Common myeloid progenitor, CD34-positive (primary cell): ENCODE measurements around the gene SLC16A6.
"Not testable (repeated sequence)": the region's sequence is repeated elsewhere in the genome, so short reads cannot be mapped to it uniquely, and the experiment has no call there.

Experiments
- CTCF ChIA-PET: fragments of 350-600 bp; sonication (Branson Sonifier 250); formaldehyde crosslinking; loops from one replicate; lab custom pipeline; 2021; ENCODE audit warnings: antibody characterized with exemption; lab: Charles Lee
- POLR2A ChIA-PET: fragments of 350-600 bp; sonication (Branson Sonifier 250); formaldehyde crosslinking; loops from one replicate; lab custom pipeline; 2021; ENCODE audit warnings: antibody characterized with exemption; lab: Charles Lee
- DNase-seq, 3 donors: peaks; one replicate each; pipeline versions ENCODE4 v3.0.0 to v3.0.0-alpha.2; 2013
- H3K27ac ChIP-seq, 2 experiments: 1 replicate in 1 of 2; 2 replicates in 1 of 2; pipeline ENCODE4 v1.7.0; 2013; ENCODE audit warnings: inconsistent platforms in 2 of 2, low read length in 2 of 2, mild to moderate bottlenecking in 2 of 2, low read depth in 1 of 2, moderate library complexity in 1 of 2; ENCODE audit not compliant: severe bottlenecking in 2 of 2, insufficient read depth in 1 of 2, poor library complexity in 1 of 2
- H3K27me3 ChIP-seq, 5 experiments: replicated peaks in 2 of 5; 1 replicate in 3 of 5; 2 replicates in 2 of 5; pipeline versions ENCODE4 v1.6.1 to v1.7.0; 2013; ENCODE audit warnings: low read length in 4 of 5, mild to moderate bottlenecking in 2 of 5, moderate library complexity in 2 of 5, inconsistent platforms in 1 of 5; ENCODE audit not compliant: insufficient read depth in 5 of 5, control insufficient read depth in 4 of 5
- H3K36me3 ChIP-seq, 4 experiments: 1 replicate in 2 of 4; 2 replicates in 2 of 4; pipeline versions ENCODE4 v1.6.1 to v1.7.0; 2013; ENCODE audit warnings: low read length in 3 of 4, control low read depth in 1 of 4, mild to moderate bottlenecking in 1 of 4; ENCODE audit not compliant: control insufficient read depth in 4 of 4, insufficient read depth in 4 of 4
- H3K4me1 ChIP-seq, 4 experiments: 1 replicate in 3 of 4; 2 replicates in 1 of 4; pipeline versions ENCODE4 v1.6.1 to v1.7.1; 2013; ENCODE audit warnings: low read length in 3 of 4, mild to moderate bottlenecking in 3 of 4, control low read depth in 1 of 4, inconsistent platforms in 1 of 4, moderate library complexity in 1 of 4; ENCODE audit not compliant: control insufficient read depth in 4 of 4, insufficient read depth in 4 of 4; ENCODE audit errors: control extremely low read depth in 1 of 4
- H3K4me3 ChIP-seq, 7 experiments: 1 replicate in 4 of 7; 2 replicates in 3 of 7; pipeline versions ENCODE4 v1.5.1 to v1.7.0; 2013; ENCODE audit warnings: mild to moderate bottlenecking in 7 of 7, low read length in 6 of 7, moderate library complexity in 6 of 7, inconsistent platforms in 2 of 7, low read depth in 2 of 7, control low read depth in 1 of 7; ENCODE audit not compliant: insufficient read depth in 4 of 7, control insufficient read depth in 1 of 7; ENCODE audit errors: extremely low read depth in 1 of 7
- H3K9me3 ChIP-seq, 5 experiments: 1 replicate in 4 of 5; 2 replicates in 1 of 5; pipeline versions ENCODE4 v1.6.1 to v1.7.1; 2013; ENCODE audit warnings: low read length in 4 of 5, mild to moderate bottlenecking in 2 of 5, inconsistent platforms in 1 of 5, low read depth in 1 of 5, moderate library complexity in 1 of 5; ENCODE audit not compliant: control insufficient read depth in 4 of 5, insufficient read depth in 2 of 5; ENCODE audit errors: control extremely low read depth in 1 of 5
- WGBS: methylation state at CpG from one replicate; pipeline ENCODE4 v1.1.5; 2013; ENCODE audit not compliant: insufficient coverage; 5-methylcytosine and 5-hydroxymethylcytosine counted together

The SLC16A6 gene

GRCh38 chr17:68260051-68260762 lies 30.7 kb downstream of the SLC16A6 start:
- Histone ChIP-seq H3K4me1 (peaks cover 19 to 51% (median 38%) of the 10 kb centered on the region in 4 experiments), H3K27ac (no peak overlapping the region), H3K36me3 (no peaks in the 10 kb centered on the region), H3K27me3 (no peaks in the 10 kb centered on the region), H3K9me3 (no peaks in the 10 kb centered on the region), H3K4me3 (no peak overlapping the region)
- no peak for DNase-seq
- 90% methylated on average over 3 of the region's 9 CpGs for WGBS
- CTCF ChIA-PET = interaction anchor here (1.0 to 1.1 kb wide), 5 partner anchors 15 to 237 kb away, joined by 3 to 5 read pairs (median 3); no protein-coding TSS in a partner anchor
- POLR2A ChIA-PET = interaction anchor here (1.0 kb wide), 1 partner anchor 11 kb away, joined by 4 read pairs; no protein-coding TSS in a partner anchor

GRCh38 chr17:68259648-68259951 lies 31.3 kb downstream of the SLC16A6 start:
- CTCF ChIA-PET = interaction anchor here (1.0 to 1.6 kb wide), 2 partner anchors 11 to 177 kb away, joined by 5 to 6 read pairs; no protein-coding TSS in a partner anchor
- not testable (repeated sequence) for H3K4me3 ChIP-seq, H3K36me3 ChIP-seq, H3K9me3 ChIP-seq, H3K27me3 ChIP-seq, H3K27ac ChIP-seq
- H3K4me1 ChIP-seq = peaks cover 22 to 57% (median 44%) of the 10 kb centered on the region in 4 experiments
- WGBS = 71% methylated on average over 1 of the region's 3 CpGs
- peak in 1 of 3 donors; percentile 13 for DNase-seq
- POLR2A ChIA-PET = interaction anchor here (1.4 kb wide), 1 partner anchor 12 kb away, joined by 8 read pairs; the partner anchor contains the start of gene AMZ2

GRCh38 chr17:68258890-68259647 lies 31.9 kb downstream of the SLC16A6 start:
- H3K27ac ChIP-seq = peak overlapping the region in 1 of 2 experiments; percentile 64
- peak; percentile 86 to 96 (median 95) for DNase-seq
- ChIA-PET CTCF (interaction anchor here (1.0 to 1.6 kb wide), 2 partner anchors 10 to 178 kb away, joined by 5 to 6 read pairs; no protein-coding TSS in a partner anchor), POLR2A (interaction anchor here (1.4 kb wide), 1 partner anchor 11 kb away, joined by 8 read pairs; the partner anchor contains the start of gene AMZ2)
- H3K27me3 ChIP-seq, H3K36me3 ChIP-seq, H3K9me3 ChIP-seq: not testable (repeated sequence)
- H3K4me3 ChIP-seq = peak overlapping the region in 2 of 7 experiments; percentile 4 to 49
- 0% methylated on average over 8 of the region's 44 CpGs for WGBS
- peaks cover 22 to 60% (median 46%) of the 10 kb centered on the region in 4 experiments for H3K4me1 ChIP-seq

- POLR2A ChIA-PET = interaction anchor here (0.8 to 1.4 kb wide), 2 partner anchors 10 kb away, joined by 3 to 8 read pairs; partner anchors contain the start of gene AMZ2
- peaks cover 24 to 70% (median 54%) of the 10 kb centered on the region in 4 experiments for H3K4me1 ChIP-seq
- no peak overlapping the region for H3K4me3 ChIP-seq
- CTCF ChIA-PET = interaction anchor here (1.0 to 1.6 kb wide), 2 partner anchors 9 to 178 kb away, joined by 3 to 6 read pairs; no protein-coding TSS in a partner anchor
- H3K27ac ChIP-seq = no peak overlapping the region
- H3K27me3 ChIP-seq = no peaks in the 10 kb centered on the region
- peak in 2 of 3 donors; percentile 23 to 38 for DNase-seq
- H3K36me3 ChIP-seq = peaks cover 0 to 5% (median 0%) of the 10 kb centered on the region in 4 experiments
- no peaks in the 10 kb centered on the region for H3K9me3 ChIP-seq
Measured at GRCh38 chr17:68257934-68258333, 33.0 kb downstream of the SLC16A6 start.

- H3K4me3 ChIP-seq, CTCF ChIA-PET, H3K9me3 ChIP-seq, DNase-seq, H3K27me3 ChIP-seq, POLR2A ChIA-PET, H3K27ac ChIP-seq, H3K36me3 ChIP-seq: not testable (repeated sequence)
- WGBS = 95% methylated on average over 4 of the region's 5 CpGs
- H3K4me1 ChIP-seq = peaks cover 26 to 71% (median 57%) of the 10 kb centered on the region in 4 experiments
Measured at GRCh38 chr17:68256701-68257100, 34.2 kb downstream of the SLC16A6 start.

- Histone ChIP-seq H3K4me1 (peaks cover 26 to 71% (median 55%) of the 10 kb centered on the region in 4 experiments), H3K36me3 (peaks cover 0 to 5% (median 2%) of the 10 kb centered on the region in 4 experiments), H3K27me3 (no peaks in the 10 kb centered on the region), H3K4me3 (peak overlapping the region in 3 of 7 experiments; percentile 6 to 52 (median 42)), H3K9me3 (no peaks in the 10 kb centered on the region), H3K27ac (no peak overlapping the region)
- POLR2A ChIA-PET = interaction anchor here (0.9 kb wide), 2 partner anchors 8 to 185 kb away, joined by 3 to 5 read pairs; partner anchors contain the start of gene AMZ2
- CTCF ChIA-PET = interaction anchor here (0.8 kb wide), 2 partner anchors 56 to 204 kb away, joined by 3 read pairs; no protein-coding TSS in a partner anchor
- 13% methylated on average over 4 of the region's 5 CpGs for WGBS
- peak; percentile 43 to 89 (median 82) for DNase-seq
Measured at GRCh38 chr17:68255731-68256538, 35.0 kb downstream of the SLC16A6 start.
